Measurements from ENCODE around the gene ARHGEF7. TPM values are rescaled to one million over a fixed set of nuclear protein-coding genes. Genes with fewer than 3 reads are reported as not detected.

The ARHGEF7 gene
- total and polyA plus RNA-seq, 4 donors: 16.2 to 132 (median 100) TPM

- Histone ChIP-seq H3K4me1 (ENCODE audit: control insufficient read depth in 1 of 2, insufficient read depth in 2 of 2, low read length in 2 of 2) (peaks cover 0 to 1% of the 10 kb centered on the region in 2 donors), H3K27ac (ENCODE audit: low read depth in 1 of 2, low read length in 2 of 2) (no peak overlapping the region), H3K4me3 (ENCODE audit: low read length in 2 of 2) (no peak overlapping the region), H3K27me3 (ENCODE audit: control insufficient read depth in 1 of 2, insufficient read depth in 2 of 2, low read length in 1 of 2) (no peaks in the 10 kb centered on the region), H3K36me3 (ENCODE audit: control insufficient read depth in 1 of 2, insufficient read depth in 2 of 2, low read length in 1 of 2) (peaks cover 2 to 3% of the 10 kb centered on the region in 2 donors), H3K9me3 (ENCODE audit: control insufficient read depth, low read length) (no peaks in the 10 kb centered on the region)
- DNase-seq: no peak
- ATAC-seq (ENCODE audit: low FRiP score): no peak
- intact Hi-C loops (cut with DNase I): no loop called here
- 78 to 79% methylated on average over 5 of the region's 5 CpGs for WGBS, 2 donors
These were observed 152.1 kb downstream of the ARHGEF7 start for GRCh38 chr13:111267205-111267604.

DNA sequence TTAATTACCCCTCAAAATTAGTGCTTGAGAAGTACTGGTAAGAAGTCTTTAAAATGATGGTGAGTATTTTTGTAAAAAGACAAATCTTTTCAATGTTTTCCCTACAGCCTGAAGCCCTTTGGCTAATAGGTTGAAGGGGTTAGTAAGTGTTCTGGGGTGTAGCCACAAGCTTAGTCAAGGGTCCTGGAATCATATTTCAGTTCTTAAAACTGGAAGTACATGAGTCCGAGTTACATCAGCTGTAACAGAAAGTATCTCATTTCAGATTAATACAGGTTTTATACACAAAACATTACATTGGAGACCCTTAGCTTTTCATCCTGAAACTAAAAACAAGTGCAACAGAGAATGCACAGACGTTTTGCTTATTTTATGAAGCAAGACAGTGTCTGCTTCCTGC lies 152.7 kb downstream of the ARHGEF7 start:
- H3K36me3 ChIP-seq (ENCODE audit: control insufficient read depth in 1 of 2, insufficient read depth in 2 of 2, low read length in 1 of 2): peaks cover 2 to 3% of the 10 kb centered on the region in 2 donors

DNA sequence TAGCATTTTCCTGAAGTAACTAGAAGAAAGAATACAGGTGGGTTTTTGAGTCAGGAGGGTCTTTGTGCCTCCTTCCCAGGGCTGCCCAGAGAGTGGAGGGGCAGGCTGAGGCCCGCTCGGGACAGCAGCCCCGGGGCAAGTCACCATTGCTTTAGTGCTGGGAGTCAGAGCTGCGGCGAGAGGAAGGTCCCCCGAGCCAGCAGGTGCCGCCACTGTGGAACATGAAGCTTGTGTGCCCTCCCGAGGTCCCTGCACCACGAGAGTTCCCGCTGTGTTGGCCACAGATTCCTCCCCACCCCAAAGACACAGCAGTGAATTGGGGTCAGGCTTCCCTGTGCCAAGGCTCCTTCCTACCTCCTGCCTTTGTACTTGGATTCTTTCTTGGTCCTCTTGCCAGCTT lies 154.4 kb downstream of the ARHGEF7 start:
- H3K9me3 ChIP-seq (ENCODE audit: control insufficient read depth, low read length): no peaks in the 10 kb centered on the region
- H3K4me3 ChIP-seq (ENCODE audit: low read length in 2 of 2): no peak overlapping the region
- ATAC-seq (ENCODE audit: low FRiP score) (no peak), DNase-seq (no peak)
- WGBS, 2 donors: 77 to 78% methylated on average over 10 of the region's 10 CpGs
- H3K27me3 ChIP-seq (ENCODE audit: control insufficient read depth in 1 of 2, insufficient read depth in 2 of 2, low read length in 1 of 2): no peaks in the 10 kb centered on the region
- peak overlapping the region in 1 of 2 donors; percentile 38 for H3K27ac ChIP-seq (ENCODE audit: low read depth in 1 of 2, low read length in 2 of 2)
- H3K4me1 ChIP-seq (ENCODE audit: control insufficient read depth in 1 of 2, insufficient read depth in 2 of 2, low read length in 2 of 2): peaks cover 0 to 1% of the 10 kb centered on the region in 2 donors
- H3K36me3 ChIP-seq (ENCODE audit: control insufficient read depth in 1 of 2, insufficient read depth in 2 of 2, low read length in 1 of 2): peaks cover 0 to 3% of the 10 kb centered on the region in 2 donors
- intact Hi-C loops (cut with DNase I): no loop called here

More for the DNA sequence above, 152.7 kb downstream of the ARHGEF7 start:
- H3K27ac ChIP-seq (ENCODE audit: low read depth in 1 of 2, low read length in 2 of 2): no peak overlapping the region
- no peaks in the 10 kb centered on the region for H3K27me3 ChIP-seq (ENCODE audit: control insufficient read depth in 1 of 2, insufficient read depth in 2 of 2, low read length in 1 of 2)
- H3K4me1 ChIP-seq (ENCODE audit: control insufficient read depth in 1 of 2, insufficient read depth in 2 of 2, low read length in 2 of 2): peaks cover 0 to 1% of the 10 kb centered on the region in 2 donors
- WGBS, 2 donors: 43 to 45% methylated on average over 2 of the region's 2 CpGs
- DNase-seq (no peak), ATAC-seq (ENCODE audit: low FRiP score) (no peak)
- intact Hi-C loops (cut with DNase I): no loop called here
- no peak overlapping the region for H3K4me3 ChIP-seq (ENCODE audit: low read length in 2 of 2)
- no peaks in the 10 kb centered on the region for H3K9me3 ChIP-seq (ENCODE audit: control insufficient read depth, low read length)

DNA sequence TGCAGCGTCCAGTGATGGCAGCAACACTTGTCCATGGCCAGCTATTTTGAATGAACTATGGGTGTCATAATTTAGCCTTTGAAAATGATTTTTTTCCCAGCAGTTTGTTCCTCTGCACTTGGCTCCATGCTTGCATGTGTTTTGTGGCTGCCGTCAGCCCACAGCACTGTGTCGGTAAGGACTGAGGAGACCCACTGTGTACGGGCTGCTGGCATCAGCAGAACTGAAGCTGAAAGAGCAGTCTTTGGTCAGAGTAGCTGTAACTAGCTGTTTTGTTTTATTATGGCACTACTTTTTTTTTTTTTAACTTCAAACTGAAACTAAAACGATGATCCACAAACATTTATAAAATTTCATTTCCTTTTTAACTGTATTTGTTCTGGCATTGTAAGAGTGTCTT lies 155.0 kb downstream of the ARHGEF7 start:
- ATAC-seq (ENCODE audit: low FRiP score): peak; percentile 52
- no peaks in the 10 kb centered on the region for H3K9me3 ChIP-seq (ENCODE audit: control insufficient read depth, low read length)
- H3K27ac ChIP-seq (ENCODE audit: low read depth in 1 of 2, low read length in 2 of 2): peak overlapping the region in 1 of 2 donors; percentile 43
- DNase-seq: no peak
- no peak overlapping the region for H3K4me3 ChIP-seq (ENCODE audit: low read length in 2 of 2)
- WGBS, 2 donors: 4 to 6% methylated on average over 5 of the region's 5 CpGs
- intact Hi-C loops (cut with DNase I): loop anchor here in 1 of 2 donors (10.0 kb wide), 1 partner anchor 45 kb away; no protein-coding TSS in a partner anchor
- H3K27me3 ChIP-seq (ENCODE audit: control insufficient read depth in 1 of 2, insufficient read depth in 2 of 2, low read length in 1 of 2): no peaks in the 10 kb centered on the region
- H3K4me1 ChIP-seq (ENCODE audit: control insufficient read depth in 1 of 2, insufficient read depth in 2 of 2, low read length in 2 of 2): peaks cover 0 to 1% of the 10 kb centered on the region in 2 donors
- peaks cover 0 to 3% of the 10 kb centered on the region in 2 donors for H3K36me3 ChIP-seq (ENCODE audit: control insufficient read depth in 1 of 2, insufficient read depth in 2 of 2, low read length in 1 of 2)

GRCh38 chr13:111270765-111271698 lies 155.9 kb downstream of the ARHGEF7 start:
- peaks cover 0 to 4% of the 10 kb centered on the region in 2 donors for H3K36me3 ChIP-seq (ENCODE audit: control insufficient read depth in 1 of 2, insufficient read depth in 2 of 2, low read length in 1 of 2)
- no peak overlapping the region for H3K4me3 ChIP-seq (ENCODE audit: low read length in 2 of 2)
- WGBS, 2 donors: 76 to 80% methylated on average over 20 of the region's 20 CpGs
- no peak overlapping the region for H3K27ac ChIP-seq (ENCODE audit: low read depth in 1 of 2, low read length in 2 of 2)
- H3K9me3 ChIP-seq (ENCODE audit: control insufficient read depth, low read length): no peaks in the 10 kb centered on the region
- ATAC-seq (ENCODE audit: low FRiP score): peak; percentile 12
- no peaks in the 10 kb centered on the region for H3K27me3 ChIP-seq (ENCODE audit: control insufficient read depth in 1 of 2, insufficient read depth in 2 of 2, low read length in 1 of 2)
- intact Hi-C loops (cut with DNase I): loop anchor here in 1 of 2 donors (10.0 kb wide), 1 partner anchor 46 kb away; no protein-coding TSS in a partner anchor
- H3K4me1 ChIP-seq (ENCODE audit: control insufficient read depth in 1 of 2, insufficient read depth in 2 of 2, low read length in 2 of 2): peaks cover 0 to 1% of the 10 kb centered on the region in 2 donors
- DNase-seq: no peak

GRCh38 chr13:111272117-111272516 lies 157.0 kb downstream of the ARHGEF7 start:
- Histone ChIP-seq H3K4me3 (ENCODE audit: low read length in 2 of 2) (no peak overlapping the region), H3K27me3 (ENCODE audit: control insufficient read depth in 1 of 2, insufficient read depth in 2 of 2, low read length in 1 of 2) (no peaks in the 10 kb centered on the region), H3K27ac (ENCODE audit: low read depth in 1 of 2, low read length in 2 of 2) (no peak overlapping the region), H3K36me3 (ENCODE audit: control insufficient read depth in 1 of 2, insufficient read depth in 2 of 2, low read length in 1 of 2) (peaks cover 0 to 4% of the 10 kb centered on the region in 2 donors), H3K4me1 (ENCODE audit: control insufficient read depth in 1 of 2, insufficient read depth in 2 of 2, low read length in 2 of 2) (peaks cover 0 to 1% of the 10 kb centered on the region in 2 donors), H3K9me3 (ENCODE audit: control insufficient read depth, low read length) (no peaks in the 10 kb centered on the region)
- intact Hi-C loops (cut with DNase I): loop anchor here in 1 of 2 donors (10.0 kb wide), 1 partner anchor 47 kb away; no protein-coding TSS in a partner anchor
- DNase-seq: no peak
- no peak for ATAC-seq (ENCODE audit: low FRiP score)
- WGBS, 2 donors: 15 to 21% methylated on average over 7 of the region's 7 CpGs

DNA sequence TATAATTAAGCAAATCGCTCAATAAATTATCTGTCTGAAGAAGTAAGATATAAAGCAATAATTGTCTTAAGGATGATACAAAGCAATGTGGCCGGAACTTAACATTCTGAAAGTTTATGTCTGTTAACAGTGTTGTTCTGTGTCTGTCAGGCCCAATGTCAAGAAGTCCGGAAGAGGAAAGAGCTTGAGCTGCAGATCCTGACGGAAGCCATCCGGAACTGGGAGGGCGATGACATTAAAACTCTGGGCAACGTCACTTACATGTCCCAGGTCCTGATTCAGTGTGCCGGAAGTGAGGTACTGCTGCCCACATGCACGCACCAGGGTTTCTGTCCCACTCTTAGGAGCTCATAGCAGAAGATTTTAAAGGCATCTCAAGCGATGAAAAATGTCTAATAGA lies 160.3 kb downstream of the ARHGEF7 start:
- no peaks in the 10 kb centered on the region for H3K27me3 ChIP-seq (ENCODE audit: control insufficient read depth in 1 of 2, insufficient read depth in 2 of 2, low read length in 1 of 2)
- H3K4me1 ChIP-seq (ENCODE audit: control insufficient read depth in 1 of 2, insufficient read depth in 2 of 2, low read length in 2 of 2): peaks cover 0 to 1% of the 10 kb centered on the region in 2 donors
- no peak overlapping the region for H3K4me3 ChIP-seq (ENCODE audit: low read length in 2 of 2)
- ATAC-seq (ENCODE audit: low FRiP score): no peak
- H3K9me3 ChIP-seq (ENCODE audit: control insufficient read depth, low read length): no peaks in the 10 kb centered on the region
- intact Hi-C loops (cut with DNase I): loop anchor here in 1 of 2 donors (10.0 kb wide), 1 partner anchor 51 kb away; no protein-coding TSS in a partner anchor
- H3K36me3 ChIP-seq (ENCODE audit: control insufficient read depth in 1 of 2, insufficient read depth in 2 of 2, low read length in 1 of 2): peaks cover 2% of the 10 kb centered on the region in 2 donors
- no peak overlapping the region for H3K27ac ChIP-seq (ENCODE audit: low read depth in 1 of 2, low read length in 2 of 2)
- DNase-seq: no peak
- 82 to 84% methylated on average over 10 of the region's 10 CpGs for WGBS, 2 donors

DNA sequence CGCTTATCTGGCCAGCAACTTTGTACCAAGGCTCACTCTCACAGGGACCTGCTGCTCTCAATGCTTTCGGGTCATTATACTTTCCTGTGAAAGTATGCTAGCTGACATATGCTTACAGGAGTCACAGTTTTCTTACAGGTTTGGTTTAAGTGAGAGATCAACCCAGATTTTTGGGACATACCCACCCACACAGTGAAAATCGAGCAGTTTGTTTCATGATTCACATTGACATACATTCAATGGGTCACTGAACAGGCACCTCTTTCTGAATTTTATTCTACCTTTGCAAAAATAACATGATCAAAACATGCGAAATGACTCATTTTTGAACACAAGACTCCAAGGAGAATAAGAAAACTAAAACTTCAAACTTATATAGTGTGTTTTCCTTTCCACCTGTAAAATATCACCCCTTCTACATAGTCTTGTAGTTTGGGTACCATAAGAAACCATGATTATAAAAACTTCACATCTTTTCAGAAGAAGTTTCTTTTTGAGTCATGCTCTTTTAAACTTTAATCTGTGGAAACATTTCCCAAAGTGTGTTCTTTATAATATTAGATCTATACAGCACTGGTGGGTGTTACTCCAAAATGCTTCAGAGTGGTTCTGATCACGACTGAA lies 161.0 kb downstream of the ARHGEF7 start:
- intact Hi-C loops (cut with DNase I): loop anchor here in 1 of 2 donors (10.0 kb wide), 1 partner anchor 51 kb away; no protein-coding TSS in a partner anchor
- no peak overlapping the region for H3K4me3 ChIP-seq (ENCODE audit: low read length in 2 of 2)
- WGBS, 2 donors: 82 to 84% methylated on average over 5 of the region's 5 CpGs
- no peaks in the 10 kb centered on the region for H3K9me3 ChIP-seq (ENCODE audit: control insufficient read depth, low read length)
- peaks cover 0 to 3% of the 10 kb centered on the region in 2 donors for H3K4me1 ChIP-seq (ENCODE audit: control insufficient read depth in 1 of 2, insufficient read depth in 2 of 2, low read length in 2 of 2)
- H3K36me3 ChIP-seq (ENCODE audit: control insufficient read depth in 1 of 2, insufficient read depth in 2 of 2, low read length in 1 of 2): peaks cover 2% of the 10 kb centered on the region in 2 donors
- no peaks in the 10 kb centered on the region for H3K27me3 ChIP-seq (ENCODE audit: control insufficient read depth in 1 of 2, insufficient read depth in 2 of 2, low read length in 1 of 2)
- ATAC-seq (ENCODE audit: low FRiP score): no peak
- H3K27ac ChIP-seq (ENCODE audit: low read depth in 1 of 2, low read length in 2 of 2): peak overlapping the region in 1 of 2 donors; percentile 49
- no peak for DNase-seq
